ENCODE measurements around the gene ADH4.

ADH4 gene

DNA sequence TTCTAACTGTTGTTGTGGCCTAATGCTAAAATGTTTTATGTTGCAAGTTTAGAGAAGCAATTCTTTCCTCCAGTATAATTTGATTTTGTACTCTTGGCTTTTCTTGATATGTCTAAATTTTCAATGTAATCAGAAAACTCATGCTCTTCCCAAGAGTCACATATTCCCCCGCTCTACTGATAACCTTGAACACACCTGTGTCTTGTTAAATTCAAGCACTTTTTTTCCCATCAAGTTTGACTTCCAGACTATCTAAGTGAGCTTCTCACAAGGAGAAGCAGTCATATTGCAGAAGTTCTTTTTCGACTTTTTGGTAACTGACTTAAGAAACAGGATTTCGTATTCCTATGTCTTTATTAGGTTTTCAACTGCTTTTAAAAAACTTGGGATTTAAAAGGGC, 7.4 kb upstream of the ADH4 start:
- no peaks in the 10 kb centered on the region for H3F3A ChIP-seq (ENCODE audit: low read depth)
- no peaks in the 10 kb centered on the region for H4K20me1 ChIP-seq (ENCODE audit: insufficient read depth, low read length, poor library complexity, severe bottlenecking)
- no peak overlapping the region for H3K4me2 ChIP-seq (ENCODE audit: low read depth, low read length, poor library complexity, severe bottlenecking)
- no peak overlapping the region for H2AFZ ChIP-seq (ENCODE audit: low read length)
- peaks cover 3% of the 10 kb centered on the region; the same call in 1 of the 2 replicates for H3K9me3 ChIP-seq (ENCODE audit: insufficient read depth, low read depth, low read length)
- H3K79me2 ChIP-seq (ENCODE audit: insufficient read depth, low read length) = no peaks in the 10 kb centered on the region
- no peak overlapping the region for H3K9ac ChIP-seq (ENCODE audit: low read depth, low read length, poor library complexity, severe bottlenecking)
- no peaks in the 10 kb centered on the region for H3K4me1 ChIP-seq (ENCODE audit: insufficient read depth, low read length, poor library complexity, severe bottlenecking)
- no peaks in the 10 kb centered on the region for H3K27me3 ChIP-seq (ENCODE audit: insufficient read depth, low read length, poor library complexity, severe bottlenecking)
- H3K9me2 ChIP-seq (replicated peaks; ENCODE audit: low read depth, low read length) = no peaks in the 10 kb centered on the region; the same call in 1 of the 2 replicates
- H3K4me3 ChIP-seq (ENCODE audit: low read length, poor library complexity, severe bottlenecking) = no peak overlapping the region
- TF ChIP-seq EZH2phosphoT487 (IDR thresholded peaks at IDR 0.05; ENCODE audit: borderline replicate concordance) (no peak), CTCF (conservative IDR thresholded peaks at IDR 0.05; ENCODE audit: low read length) (no peak)
- no peaks in the 10 kb centered on the region for H3K36me3 ChIP-seq (ENCODE audit: insufficient read depth, low read length)

DNA sequence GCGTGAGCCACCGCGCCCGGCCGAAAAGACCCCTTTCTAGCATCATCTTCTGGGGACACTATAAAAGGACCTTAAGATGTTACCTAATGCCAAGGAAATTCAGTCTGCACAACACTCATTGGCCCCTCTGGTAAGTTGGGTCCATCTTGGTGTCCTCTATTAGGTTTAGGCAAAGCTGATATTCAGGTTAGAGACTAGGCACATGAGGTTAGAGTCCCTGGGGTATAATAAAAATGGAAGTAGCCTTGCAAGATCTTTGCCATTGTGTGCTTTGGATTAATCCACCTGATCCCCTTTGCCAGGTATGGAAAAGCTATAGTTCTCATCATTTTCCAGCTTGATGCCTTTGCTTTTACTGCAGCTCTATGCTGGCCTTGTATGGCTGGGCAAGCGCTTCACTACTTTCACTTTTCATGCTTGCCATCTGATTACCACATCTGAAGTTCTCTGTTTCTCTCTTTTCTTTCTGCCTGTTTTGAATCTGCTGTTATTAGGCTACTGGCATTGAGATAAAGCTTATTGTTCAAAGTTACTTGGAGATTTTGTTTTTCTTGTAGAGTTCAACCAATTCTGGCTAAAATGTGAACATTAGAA, 5.4 kb upstream of the ADH4 start:
- no peaks in the 10 kb centered on the region for H3K4me1 ChIP-seq (ENCODE audit: insufficient read depth, low read length, poor library complexity, severe bottlenecking)
- H4K20me1 ChIP-seq (ENCODE audit: insufficient read depth, low read length, poor library complexity, severe bottlenecking) = no peaks in the 10 kb centered on the region
- H2AFZ ChIP-seq (ENCODE audit: low read length) = no peak overlapping the region
- H3K9me2 ChIP-seq (replicated peaks; ENCODE audit: low read depth, low read length) = no peaks in the 10 kb centered on the region; the same call in 1 of the 2 replicates
- no peaks in the 10 kb centered on the region for H3F3A ChIP-seq (ENCODE audit: low read depth)
- no peak overlapping the region for H3K4me2 ChIP-seq (ENCODE audit: low read depth, low read length, poor library complexity, severe bottlenecking)
- no peaks in the 10 kb centered on the region for H3K36me3 ChIP-seq (ENCODE audit: insufficient read depth, low read length)
- no peak overlapping the region for H3K4me3 ChIP-seq (ENCODE audit: low read length, poor library complexity, severe bottlenecking)
- TF ChIP-seq EZH2phosphoT487 (IDR thresholded peaks at IDR 0.05; ENCODE audit: borderline replicate concordance) = no peak
- TF ChIP-seq CTCF (conservative IDR thresholded peaks at IDR 0.05; ENCODE audit: low read length) = no peak
- H3K9me3 ChIP-seq (ENCODE audit: insufficient read depth, low read depth, low read length) = peaks cover 3% of the 10 kb centered on the region; the same call in 1 of the 2 replicates
- H3K9ac ChIP-seq (ENCODE audit: low read depth, low read length, poor library complexity, severe bottlenecking) = no peak overlapping the region
- no peaks in the 10 kb centered on the region for H3K27me3 ChIP-seq (ENCODE audit: insufficient read depth, low read length, poor library complexity, severe bottlenecking)
- no peaks in the 10 kb centered on the region for H3K79me2 ChIP-seq (ENCODE audit: insufficient read depth, low read length)

DNA sequence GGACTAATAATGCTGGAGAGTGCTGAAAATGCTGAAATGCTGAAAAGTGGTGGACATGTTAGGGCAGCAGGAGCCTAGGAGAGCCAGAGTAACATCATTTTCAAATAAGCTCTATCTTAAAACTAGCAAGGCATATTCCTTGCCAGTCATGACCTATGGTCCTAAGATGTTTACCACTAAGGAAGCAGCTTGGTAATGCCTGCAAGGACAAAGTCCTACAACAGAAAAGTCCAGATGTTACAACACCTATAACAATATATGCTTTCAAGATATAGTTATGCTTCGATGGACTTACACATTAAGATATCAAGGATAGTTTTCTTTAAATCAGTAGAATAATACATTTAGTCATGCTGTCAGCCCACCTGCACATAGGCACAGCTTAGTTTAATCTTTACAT, 4.5 kb upstream of the ADH4 start:
- no peak overlapping the region for H3K4me3 ChIP-seq (ENCODE audit: low read length, poor library complexity, severe bottlenecking)
- no peaks in the 10 kb centered on the region for H3K36me3 ChIP-seq (ENCODE audit: insufficient read depth, low read length)
- no peaks in the 10 kb centered on the region for H4K20me1 ChIP-seq (ENCODE audit: insufficient read depth, low read length, poor library complexity, severe bottlenecking)
- no peaks in the 10 kb centered on the region; the same call in 1 of the 2 replicates for H3K9me2 ChIP-seq (replicated peaks; ENCODE audit: low read depth, low read length)
- no peaks in the 10 kb centered on the region for H3F3A ChIP-seq (ENCODE audit: low read depth)
- H3K27me3 ChIP-seq (ENCODE audit: insufficient read depth, low read length, poor library complexity, severe bottlenecking) = no peaks in the 10 kb centered on the region
- peaks cover 3% of the 10 kb centered on the region; the same call in 1 of the 2 replicates for H3K9me3 ChIP-seq (ENCODE audit: insufficient read depth, low read depth, low read length)
- H3K79me2 ChIP-seq (ENCODE audit: insufficient read depth, low read length) = no peaks in the 10 kb centered on the region
- no peak overlapping the region for H2AFZ ChIP-seq (ENCODE audit: low read length)
- no peak for TF ChIP-seq CTCF (conservative IDR thresholded peaks at IDR 0.05; ENCODE audit: low read length)
- TF ChIP-seq EZH2phosphoT487 (IDR thresholded peaks at IDR 0.05; ENCODE audit: borderline replicate concordance) = no peak
- no peak overlapping the region for H3K9ac ChIP-seq (ENCODE audit: low read depth, low read length, poor library complexity, severe bottlenecking)
- no peaks in the 10 kb centered on the region for H3K4me1 ChIP-seq (ENCODE audit: insufficient read depth, low read length, poor library complexity, severe bottlenecking)
- no peak overlapping the region for H3K4me2 ChIP-seq (ENCODE audit: low read depth, low read length, poor library complexity, severe bottlenecking)
